ENCODE results near the gene SPATS2.

SPATS2 gene

DNA sequence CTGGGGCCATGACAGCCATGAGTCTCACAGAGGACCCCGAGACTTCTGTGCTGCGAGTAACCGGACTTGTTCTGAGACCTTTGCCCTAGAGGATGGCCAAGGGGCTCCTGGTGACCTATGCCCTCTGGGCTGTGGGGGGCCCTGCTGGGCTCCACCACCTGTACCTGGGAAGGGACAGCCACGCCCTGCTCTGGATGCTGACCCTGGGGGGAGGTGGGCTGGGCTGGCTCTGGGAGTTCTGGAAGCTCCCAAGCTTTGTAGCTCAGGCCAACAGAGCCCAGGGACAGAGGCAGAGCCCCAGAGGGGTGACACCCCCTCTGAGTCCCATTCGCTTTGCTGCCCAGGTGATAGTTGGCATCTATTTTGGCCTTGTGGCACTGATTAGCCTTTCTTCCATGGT lies 18.5 kb upstream of the SPATS2 start:
- no peak for DNase-seq (ENCODE audit: extremely low spot score)
- POLR2A ChIA-PET: interaction anchor here (1.1 kb wide), 1 partner anchor 187 kb away, joined by 3 read pairs; no protein-coding TSS in a partner anchor
- no peak for TF ChIP-seq CTCF (IDR thresholded peaks at IDR 0.05; ENCODE audit: control extremely low read depth, extremely low read depth, low read depth, missing control alignments)
- CTCF ChIA-PET: interaction anchor here (0.7 to 9.6 kb wide), 10 partner anchors 10 to 233 kb away, joined by 3 to 239 read pairs (median 18); partner anchors contain the start of genes PRPH and SPATS2

GRCh38 chr12:49349266-49349665 lies 18.0 kb upstream of the SPATS2 start:
- no peak for TF ChIP-seq CTCF (IDR thresholded peaks at IDR 0.05; ENCODE audit: control extremely low read depth, extremely low read depth, low read depth, missing control alignments)
- no peak for DNase-seq (ENCODE audit: extremely low spot score)
- ChIA-PET CTCF (interaction anchor here (0.7 to 9.6 kb wide), 9 partner anchors 9 to 233 kb away, joined by 3 to 239 read pairs (median 5); partner anchors contain the start of genes C1QL4, PRPH and SPATS2), POLR2A (interaction anchor here (1.1 kb wide), 1 partner anchor 186 kb away, joined by 3 read pairs; no protein-coding TSS in a partner anchor)

GRCh38 chr12:49352351-49352750 lies 14.9 kb upstream of the SPATS2 start:
- no peak for DNase-seq (ENCODE audit: extremely low spot score)
- ChIA-PET CTCF (interaction anchor here (1.0 to 9.6 kb wide), 7 partner anchors 10 to 269 kb away, joined by 3 to 239 read pairs (median 8); partner anchors contain the start of gene PRPH), POLR2A (no interaction called here)
- TF ChIP-seq CTCF (IDR thresholded peaks at IDR 0.05; ENCODE audit: control extremely low read depth, extremely low read depth, low read depth, missing control alignments): no peak

DNA sequence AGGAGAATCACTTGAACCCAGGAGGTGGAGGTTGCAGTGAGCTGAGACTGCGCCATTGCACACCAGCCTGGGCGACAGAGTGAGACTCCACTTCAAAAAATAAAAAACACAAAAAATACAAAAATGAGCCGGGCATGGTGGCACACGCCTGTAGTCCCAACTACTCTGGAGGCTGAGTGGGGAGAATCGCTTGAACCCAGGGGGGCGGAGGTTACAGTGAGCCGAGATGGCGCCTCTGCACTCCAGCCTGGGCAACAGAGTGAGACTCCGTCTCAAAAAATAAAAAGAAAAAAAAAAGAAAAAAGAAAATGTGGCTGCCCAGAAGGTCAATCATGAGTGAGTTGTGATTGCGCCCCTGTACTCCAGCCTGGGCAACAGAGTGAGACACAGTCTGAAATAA lies 11.3 kb upstream of the SPATS2 start:
- TF ChIP-seq CTCF (IDR thresholded peaks at IDR 0.05; ENCODE audit: control extremely low read depth, extremely low read depth, low read depth, missing control alignments): no peak
- ChIA-PET POLR2A (no interaction called here), CTCF (interaction anchor here (0.7 to 11.9 kb wide), 7 partner anchors 37 to 224 kb away, joined by 3 to 410 read pairs (median 62); partner anchors contain the start of gene PRPH)
- no peak for DNase-seq (ENCODE audit: extremely low spot score)

- POLR2A ChIA-PET: interaction anchor here (0.7 to 1.2 kb wide), 2 partner anchors 9 to 56 kb away, joined by 3 to 9 read pairs; no protein-coding TSS in a partner anchor
- CTCF ChIA-PET: interaction anchor here (0.7 to 11.9 kb wide), 35 partner anchors 9 to 346 kb away, joined by 3 to 410 read pairs (median 10); partner anchors contain the start of genes DNAJC22, KCNH3, PRPH and SPATS2
- TF ChIP-seq CTCF (IDR thresholded peaks at IDR 0.05; ENCODE audit: control extremely low read depth, extremely low read depth, low read depth, missing control alignments): peak; percentile 32
- peak; percentile 20 for DNase-seq (ENCODE audit: extremely low spot score)
Observed at GRCh38 chr12:49357103-49357678, 10.1 kb upstream of the SPATS2 start.

DNA sequence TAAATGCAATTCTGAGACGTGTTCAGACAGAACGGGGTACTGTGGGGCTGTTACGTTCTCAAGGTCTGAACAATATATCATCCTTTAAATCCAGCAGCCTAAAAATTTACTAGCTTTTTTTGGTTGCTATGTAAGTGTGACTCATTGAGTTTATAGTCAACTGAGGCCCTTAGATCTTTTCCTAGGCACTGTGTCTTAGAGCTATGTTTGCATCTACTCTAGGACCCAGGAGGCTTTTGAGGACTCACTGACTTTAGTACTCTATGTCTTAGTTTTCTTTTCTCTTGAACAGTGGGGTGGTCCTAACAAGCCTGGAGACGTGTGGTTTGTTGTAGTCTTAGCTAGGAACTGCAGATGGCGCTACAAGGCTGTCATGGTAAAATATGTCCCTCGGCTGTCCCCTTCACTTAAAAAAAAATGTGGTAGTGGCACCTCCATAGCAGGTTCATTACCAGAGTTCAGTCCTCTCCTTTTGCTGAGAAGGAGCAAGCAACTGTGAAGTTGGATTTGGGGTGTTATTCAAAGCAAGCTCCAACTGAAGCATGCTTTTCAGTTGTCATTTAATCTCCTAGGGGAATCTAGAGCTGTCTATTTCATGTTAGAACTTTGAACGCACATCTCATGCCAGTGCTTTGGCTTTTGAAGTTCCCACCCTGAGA lies 8.7 kb upstream of the SPATS2 start:
- DNase-seq (ENCODE audit: extremely low spot score): peak; percentile 70
- TF ChIP-seq CTCF (IDR thresholded peaks at IDR 0.05; ENCODE audit: control extremely low read depth, extremely low read depth, low read depth, missing control alignments): peak; percentile 69
- ChIA-PET CTCF (interaction anchor here (0.5 to 11.9 kb wide), 96 partner anchors 10 to 478 kb away, joined by 3 to 410 read pairs (median 5); partner anchors contain the start of genes C1QL4, DNAJC22, FAM186B and KCNH3), POLR2A (interaction anchor here (1.0 to 1.2 kb wide), 3 partner anchors 8 to 155 kb away, joined by 3 to 9 read pairs (median 4); no protein-coding TSS in a partner anchor)

Data from GM10248 (cell line).